ENCODE results near the gene TMEM61.

GRCh38 chr1:54981466-54981865, 1.0 kb downstream of the TMEM61 start:
- TF ChIP-seq CTCF (conservative IDR thresholded peaks at IDR 0.05 in 1 of 2, IDR thresholded peaks at IDR 0.05 in 1 of 2; ENCODE audit: extremely low read depth in 1 of 2, insufficient read depth in 1 of 2, low read depth in 1 of 2, low read length in 2 of 2) (no peak), EZH2 (IDR thresholded peaks at IDR 0.05; ENCODE audit: borderline replicate concordance, low read length) (no peak)
